Measurements from ENCODE around the gene PRPS1. TPM values are rescaled to one million over a fixed set of nuclear protein-coding genes. Genes with fewer than 3 reads are reported as not detected.

PRPS1 gene
- total RNA-seq, 1 experiment from 2014 or later = 90.5 TPM

- H3K27ac Mint-ChIP-seq = no peak overlapping the region
- H2BK15ac ChIP-seq (ENCODE audit: low read depth, low read length) = no peak overlapping the region
- H2BK20ac ChIP-seq (ENCODE audit: low read depth, low read length, poor library complexity, severe bottlenecking) = no peak overlapping the region
- H4K5ac ChIP-seq (ENCODE audit: insufficient read length, low read depth, low read length) = no peak overlapping the region
- no peak overlapping the region for H4K91ac ChIP-seq (ENCODE audit: insufficient read length, low read depth, low read length)
- H3K27me3 Mint-ChIP-seq (ENCODE audit: low read depth) = no peaks in the 10 kb centered on the region; the same call in 1 of the 2 replicates
- H3K79me2 ChIP-seq (ENCODE audit: insufficient read depth, low read length) = no peaks in the 10 kb centered on the region
- no peak overlapping the region for H3K23ac ChIP-seq (ENCODE audit: insufficient read length, low read depth, low read length)
- no peak overlapping the region for H2AK5ac ChIP-seq (ENCODE audit: insufficient read length, low read length)
- H3K9me3 ChIP-seq (ENCODE audit: control insufficient read depth, low read depth, low read length) = no peaks in the 10 kb centered on the region
- H4K8ac ChIP-seq (replicated peaks; ENCODE audit: insufficient read length, low read depth, low read length) = no peak overlapping the region
- no peak overlapping the region for H2BK120ac ChIP-seq (ENCODE audit: low read depth, low read length, poor library complexity, severe bottlenecking)
- H3K27ac ChIP-seq (ENCODE audit: insufficient read length, low read depth, low read length) = no peak overlapping the region
- no CpG with 5 or more reads among the region's 1 CpG for WGBS (ENCODE audit: extremely low coverage, insufficient read length, low lambda C conversion rate)
- no peaks in the 10 kb centered on the region for H3K23me2 ChIP-seq (ENCODE audit: insufficient read length, low read depth, low read length, poor library complexity, severe bottlenecking)
- H3K56ac ChIP-seq (ENCODE audit: insufficient read length, low read depth, low read length) = no peak overlapping the region
- no peak overlapping the region for H3K4me3 Mint-ChIP-seq
- peaks cover 7 to 15% of the 10 kb centered on the region in 2 experiments for H3K4me1 Mint-ChIP-seq
- H4K20me1 ChIP-seq (ENCODE audit: control insufficient read depth, insufficient read depth, insufficient read length) = no peaks in the 10 kb centered on the region
- no peak for DNase-seq
- no peak overlapping the region for H2BK12ac ChIP-seq (ENCODE audit: insufficient read length, low read depth, low read length)
- no peak overlapping the region for H3K4ac ChIP-seq (ENCODE audit: low read depth, low read length)
- H3K14ac ChIP-seq (ENCODE audit: insufficient read depth, low read length) = no peak overlapping the region
- no peaks in the 10 kb centered on the region for H3K27me3 ChIP-seq (ENCODE audit: insufficient read depth, low read length)
- H3K4me2 ChIP-seq (ENCODE audit: insufficient read depth, insufficient read length, low read length) = no peak overlapping the region
- no peaks in the 10 kb centered on the region; the same call in 1 of the 2 replicates for H3K4me1 ChIP-seq (ENCODE audit: insufficient read depth, low read length)
- no peak overlapping the region for H2AFZ ChIP-seq (ENCODE audit: low read length)
- H2BK5ac ChIP-seq (ENCODE audit: insufficient read length, low read length) = no peak overlapping the region
- peaks cover 0 to 3% (median 0%) of the 10 kb centered on the region in 3 experiments; a peak in 3 of 7 replicates for H3K36me3 Mint-ChIP-seq (ENCODE audit: insufficient read depth in 1 of 3, low read depth in 3 of 3)
- no peaks in the 10 kb centered on the region for H3K79me1 ChIP-seq (ENCODE audit: insufficient read depth, low read depth, low read length, poor library complexity, severe bottlenecking)
- no peak overlapping the region for H3T11ph ChIP-seq (ENCODE audit: low read length)
- no peak overlapping the region for H3K18ac ChIP-seq (ENCODE audit: insufficient read length, low read depth, low read length)
- peak; percentile 71 for TF ChIP-seq CTCF (conservative IDR thresholded peaks at IDR 0.05)
- peaks cover 0 to 25% of the 10 kb centered on the region in 2 experiments; a peak in 2 of 5 replicates for H3K9me3 Mint-ChIP-seq
- H3K9ac ChIP-seq (ENCODE audit: extremely low read depth, insufficient read length, low read length) = no peak overlapping the region
These were observed 31.5 kb downstream of the PRPS1 start for GRCh38 chrX:107659768-107660167.

Measured in H9 (cell line).